DMS53 treated with DMSO at 0.1 percent for 48 hours (cell line): ENCODE data around the gene METTL25B.

ENCODE experiments used
- DNase-seq: peaks from one replicate; lab custom pipeline; 2025; ENCODE audit not compliant: unreplicated experiment; lab: John Stamatoyannopoulos, UW

The METTL25B gene

GRCh38 chr1:156767101-156767878 lies 39.0 kb downstream of the METTL25B start, which contains the start of gene PRCC:
PRCC (plus strand) TSS chr1:156767535; CDS start chr1:156767772, 237 bp downstream.
- peak; percentile 99 for DNase-seq

- DNase-seq, result no peak
Observed at GRCh38 chr1:156767879-156768604, 39.8 kb downstream of the METTL25B start.

GRCh38 chr1:156768610-156769295 lies 40.5 kb downstream of the METTL25B start:
- DNase-seq, result no peak

GRCh38 chr1:156772222-156772621 lies 44.0 kb downstream of the METTL25B start:
- no peak for DNase-seq

- DNase-seq, result no peak
Observed at GRCh38 chr1:156772728-156773497, 44.6 kb downstream of the METTL25B start.

- no peak for DNase-seq
Observed at GRCh38 chr1:156773607-156774006, 45.3 kb downstream of the METTL25B start.

- DNase-seq, result no peak
Observed at GRCh38 chr1:156775799-156776198, 47.5 kb downstream of the METTL25B start.

- DNase-seq, result no peak
Observed at GRCh38 chr1:156776942-156777341, 48.7 kb downstream of the METTL25B start.

- no peak for DNase-seq
Observed at GRCh38 chr1:156777573-156777972, 49.3 kb downstream of the METTL25B start.

- no peak for DNase-seq
Observed at GRCh38 chr1:156781585-156782186, 53.4 kb downstream of the METTL25B start.

GRCh38 chr1:156785458-156785857 lies 57.2 kb downstream of the METTL25B start:
- no peak for DNase-seq
